Small intestine (tissue), 7 donors: Measurements from ENCODE around the gene FBXO15. TPM values are rescaled to one million over a fixed set of nuclear protein-coding genes. Genes with fewer than 3 reads are reported as not detected.

Source experiments
- DNase-seq, 2 donors: peaks; one replicate each; pipeline versions ENCODE4 v3.0.0 to v3.0.0-alpha.2; 2013
- FAIRE-seq: peaks from 2 replicates; lab custom pipeline; 2012; peaks lifted over from hg19 to GRCh38; lab: Jason Lieb, UNC
- H3K27ac ChIP-seq, 3 donors: one replicate each; pipeline ENCODE4 v1.5.1; 2013; ENCODE audit warnings: low read length in 2 of 3, mild to moderate bottlenecking in 2 of 3, control low read depth in 1 of 3, inconsistent platforms in 1 of 3, low read depth in 1 of 3, moderate library complexity in 1 of 3
- H3K27me3 ChIP-seq, 3 donors: one replicate each; pipeline ENCODE4 v1.6.1; 2013; ENCODE audit warnings: low read length in 3 of 3, inconsistent platforms in 1 of 3; ENCODE audit not compliant: control insufficient read depth in 3 of 3, insufficient read depth in 3 of 3
- H3K36me3 ChIP-seq, 3 donors: one replicate each; pipeline ENCODE4 v1.6.1; 2013; ENCODE audit warnings: low read length in 3 of 3, inconsistent platforms in 1 of 3, low read depth in 1 of 3, mild to moderate bottlenecking in 1 of 3, moderate library complexity in 1 of 3; ENCODE audit not compliant: control insufficient read depth in 3 of 3, insufficient read depth in 2 of 3
- H3K4me1 ChIP-seq, 3 donors: one replicate each; pipeline ENCODE4 v1.6.1; 2013; ENCODE audit warnings: low read length in 2 of 3, inconsistent platforms in 1 of 3, low read depth in 1 of 3, mild to moderate bottlenecking in 1 of 3, moderate library complexity in 1 of 3; ENCODE audit not compliant: control insufficient read depth in 3 of 3, insufficient read depth in 2 of 3
- H3K4me3 ChIP-seq, 3 donors: one replicate each; pipeline ENCODE4 v1.5.1; 2013; ENCODE audit warnings: low read length in 3 of 3, control low read depth in 1 of 3, inconsistent platforms in 1 of 3, low read depth in 1 of 3, mild to moderate bottlenecking in 1 of 3, moderate library complexity in 1 of 3
- H3K9me3 ChIP-seq, 2 donors: one replicate each; pipeline ENCODE4 v1.6.1; 2013; ENCODE audit warnings: low read depth in 1 of 2, low read length in 1 of 2; ENCODE audit not compliant: control insufficient read depth in 2 of 2, insufficient read depth in 1 of 2
- WGBS, 3 donors: extraction: QIAGEN DNeasy Blood & Tissue Kit; methylation state at CpG; one replicate each; pipeline ENCODE4 v1.1.7; 2013; 5-methylcytosine and 5-hydroxymethylcytosine counted together
- polyA plus RNA-seq, 4 donors: library from polyadenylated mRNA; stranded (reverse) in 3 of 4; unstranded in 1 of 4; fragments of 200-250 nt in 3 of 4; fragments of 120-200 nt in 1 of 4; gene quantifications; one replicate each; pipeline versions ENCODE4 v1.2.1 to v1.2.3, GENCODE V29; 2013
- donor health status: healthy with polysubstance abuse.
- donor health status: control.
- donor health status: control.
- donor health status: Bipolar disorder and iron deficiency.
- donor health status: healthy.

FBXO15 gene
- polyA plus RNA-seq, 4 donors, result 0.28 to 0.83 TPM; not detected in 2

- no peaks in the 10 kb centered on the region for H3K36me3 ChIP-seq
- H3K4me3 ChIP-seq, result no peak overlapping the region
- H3K4me1 ChIP-seq, result no peaks in the 10 kb centered on the region
- peaks cover 0 to 11% of the 10 kb centered on the region in 2 donors for H3K9me3 ChIP-seq
- 87 to 93% (median 92%) methylated on average over 3 of the region's 3 CpGs for WGBS, 3 donors
- FAIRE-seq, result no peak
- no peak overlapping the region for H3K27ac ChIP-seq
- DNase-seq, result no peak
- peaks cover 0 to 3% (median 0%) of the 10 kb centered on the region in 3 donors for H3K27me3 ChIP-seq
These were observed 54.7 kb downstream of the FBXO15 start for GRCh38 chr18:74092922-74093321.

GRCh38 chr18:74084184-74084855, 63.3 kb downstream of the FBXO15 start:
- H3K27ac ChIP-seq, result peak overlapping the region in 1 of 3 donors; percentile 78
- DNase-seq (peak in 1 of 2 donors; percentile 74), FAIRE-seq (no peak)
- 70 to 77% (median 76%) methylated on average over 9 of the region's 9 CpGs for WGBS, 3 donors
- peaks cover 0 to 20% (median 0%) of the 10 kb centered on the region in 3 donors for H3K4me1 ChIP-seq
- no peaks in the 10 kb centered on the region for H3K27me3 ChIP-seq
- no peaks in the 10 kb centered on the region for H3K9me3 ChIP-seq
- H3K4me3 ChIP-seq, result no peak overlapping the region
- H3K36me3 ChIP-seq, result no peaks in the 10 kb centered on the region

- WGBS, 3 donors, result 60 to 91% (median 72%) methylated on average over 3 of the region's 3 CpGs
- Histone ChIP-seq H3K27ac (peak overlapping the region in 1 of 3 donors; percentile 78), H3K9me3 (no peaks in the 10 kb centered on the region), H3K27me3 (no peaks in the 10 kb centered on the region), H3K4me1 (peaks cover 0 to 20% (median 0%) of the 10 kb centered on the region in 3 donors), H3K4me3 (no peak overlapping the region), H3K36me3 (no peaks in the 10 kb centered on the region)
- no peak for FAIRE-seq
- DNase-seq, result no peak
These were observed 64.1 kb downstream of the FBXO15 start for GRCh38 chr18:74083557-74083952.

- FAIRE-seq (no peak), DNase-seq (no peak)
- 51 to 68% (median 57%) methylated on average over 18 of the region's 18 CpGs for WGBS, 3 donors
- Histone ChIP-seq H3K36me3 (no peaks in the 10 kb centered on the region), H3K4me3 (no peak overlapping the region), H3K4me1 (peaks cover 0 to 20% (median 0%) of the 10 kb centered on the region in 3 donors), H3K27me3 (no peaks in the 10 kb centered on the region), H3K27ac (peak overlapping the region in 1 of 3 donors; percentile 78), H3K9me3 (no peaks in the 10 kb centered on the region)
These were observed 64.7 kb downstream of the FBXO15 start for GRCh38 chr18:74082742-74083556.

- H3K4me1 ChIP-seq, result peaks cover 0 to 20% (median 0%) of the 10 kb centered on the region in 3 donors
- 51 to 58% (median 58%) methylated on average over 13 of the region's 13 CpGs for WGBS, 3 donors
- FAIRE-seq, result no peak
- peak overlapping the region in 1 of 3 donors; percentile 78 for H3K27ac ChIP-seq
- peak; percentile 62 to 81 for DNase-seq
- H3K36me3 ChIP-seq, result no peaks in the 10 kb centered on the region
- no peaks in the 10 kb centered on the region for H3K27me3 ChIP-seq
- no peak overlapping the region for H3K4me3 ChIP-seq
- no peaks in the 10 kb centered on the region for H3K9me3 ChIP-seq
These were observed 65.5 kb downstream of the FBXO15 start for GRCh38 chr18:74081966-74082741.

GRCh38 chr18:74078257-74078656, 69.4 kb downstream of the FBXO15 start:
- Histone ChIP-seq H3K9me3 (no peaks in the 10 kb centered on the region), H3K4me1 (peaks cover 0 to 7% (median 0%) of the 10 kb centered on the region in 3 donors), H3K4me3 (no peak overlapping the region), H3K36me3 (no peaks in the 10 kb centered on the region), H3K27ac (no peak overlapping the region), H3K27me3 (no peaks in the 10 kb centered on the region)
- 80 to 88% (median 82%) methylated on average over 8 to 9 of the region's 9 CpGs for WGBS, 3 donors
- FAIRE-seq (no peak), DNase-seq (no peak)

GRCh38 chr18:74074668-74075564, 72.7 kb downstream of the FBXO15 start:
- H3K27ac ChIP-seq, result no peak overlapping the region
- no peaks in the 10 kb centered on the region for H3K36me3 ChIP-seq
- no peaks in the 10 kb centered on the region for H3K4me1 ChIP-seq
- FAIRE-seq (no peak), DNase-seq (no peak)
- H3K9me3 ChIP-seq, result no peaks in the 10 kb centered on the region
- peaks cover 0 to 2% (median 0%) of the 10 kb centered on the region in 3 donors for H3K27me3 ChIP-seq
- no peak overlapping the region for H3K4me3 ChIP-seq
- 90 to 92% (median 91%) methylated on average over 17 of the region's 17 CpGs for WGBS, 3 donors
